CD4-positive, alpha-beta T cell treated with Interleukin-21 for 1 hour (primary cell): ENCODE results near the gene DTNB.

Experiments
- DNase-seq: peaks from one replicate; pipeline ENCODE4 v3.0.0-alpha.2; 2020

DTNB gene

GRCh38 chr2:25335204-25335603 is 338.2 kb downstream of the DTNB start:
- no peak for DNase-seq

- DNase-seq, result no peak
Measured at GRCh38 chr2:25334482-25334881, 338.9 kb downstream of the DTNB start.

- peak; percentile 43 for DNase-seq
Measured at GRCh38 chr2:25333981-25334380, 339.4 kb downstream of the DTNB start.

GRCh38 chr2:25332571-25332970 is 340.8 kb downstream of the DTNB start:
- no peak for DNase-seq

GRCh38 chr2:25331686-25332365 is 341.6 kb downstream of the DTNB start:
- DNase-seq, result no peak

- no peak for DNase-seq
Measured at GRCh38 chr2:25330937-25331336, 342.4 kb downstream of the DTNB start.

GRCh38 chr2:25330273-25330672 is 343.1 kb downstream of the DTNB start:
- no peak for DNase-seq

GRCh38 chr2:25328152-25329085 is 345.0 kb downstream of the DTNB start:
- DNase-seq, result no peak
